RCC 7860 (cell line): ENCODE data around the gene DIPK1A.
"Not testable (repeated sequence)": the region's sequence is repeated elsewhere in the genome, so short reads cannot be mapped to it uniquely, and the experiment has no call there.

Experiments used
- DNase-seq: peaks from one replicate; pipeline ENCODE4 v3.0.0-alpha.2; 2015; ENCODE audit warnings: low spot score
- FAIRE-seq: peaks from 2 replicates; lab custom pipeline; 2012; peaks lifted over from hg19 to GRCh38; lab: Jason Lieb, UNC

The DIPK1A gene

DNA sequence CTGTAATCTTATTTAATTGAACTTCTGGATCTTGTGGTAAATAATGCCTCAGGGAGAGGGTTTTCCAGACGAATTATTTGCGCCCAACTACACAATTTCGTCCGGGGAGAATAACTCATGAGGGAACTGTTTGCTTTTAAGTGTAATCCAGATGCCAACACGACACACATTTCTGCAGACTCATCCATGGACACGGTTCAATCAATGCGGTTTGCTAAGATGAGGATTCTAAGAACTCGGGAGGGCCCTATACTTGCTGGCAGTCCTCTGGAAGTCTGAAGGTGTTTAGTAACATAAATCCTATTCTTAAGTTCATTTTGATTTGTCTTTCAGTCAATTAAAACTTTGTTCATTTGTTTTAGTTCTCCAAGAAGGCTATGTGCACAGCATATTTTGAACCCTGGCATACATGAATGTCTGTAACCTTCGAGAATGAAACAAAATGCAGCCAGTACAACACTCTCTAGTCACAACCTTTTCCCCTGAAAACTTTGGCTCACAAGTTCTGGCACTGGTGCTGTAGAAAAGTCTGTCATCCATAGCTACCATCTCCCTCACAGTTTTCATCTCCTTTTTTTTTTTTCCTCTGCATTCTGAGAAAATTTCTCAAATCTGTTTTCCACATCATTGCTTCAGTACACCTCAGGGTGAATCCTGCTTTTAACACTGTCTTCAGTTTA, 38.8 kb downstream of the DIPK1A start:
- FAIRE-seq (peak; percentile 85), DNase-seq (peak; percentile 62)

DNA sequence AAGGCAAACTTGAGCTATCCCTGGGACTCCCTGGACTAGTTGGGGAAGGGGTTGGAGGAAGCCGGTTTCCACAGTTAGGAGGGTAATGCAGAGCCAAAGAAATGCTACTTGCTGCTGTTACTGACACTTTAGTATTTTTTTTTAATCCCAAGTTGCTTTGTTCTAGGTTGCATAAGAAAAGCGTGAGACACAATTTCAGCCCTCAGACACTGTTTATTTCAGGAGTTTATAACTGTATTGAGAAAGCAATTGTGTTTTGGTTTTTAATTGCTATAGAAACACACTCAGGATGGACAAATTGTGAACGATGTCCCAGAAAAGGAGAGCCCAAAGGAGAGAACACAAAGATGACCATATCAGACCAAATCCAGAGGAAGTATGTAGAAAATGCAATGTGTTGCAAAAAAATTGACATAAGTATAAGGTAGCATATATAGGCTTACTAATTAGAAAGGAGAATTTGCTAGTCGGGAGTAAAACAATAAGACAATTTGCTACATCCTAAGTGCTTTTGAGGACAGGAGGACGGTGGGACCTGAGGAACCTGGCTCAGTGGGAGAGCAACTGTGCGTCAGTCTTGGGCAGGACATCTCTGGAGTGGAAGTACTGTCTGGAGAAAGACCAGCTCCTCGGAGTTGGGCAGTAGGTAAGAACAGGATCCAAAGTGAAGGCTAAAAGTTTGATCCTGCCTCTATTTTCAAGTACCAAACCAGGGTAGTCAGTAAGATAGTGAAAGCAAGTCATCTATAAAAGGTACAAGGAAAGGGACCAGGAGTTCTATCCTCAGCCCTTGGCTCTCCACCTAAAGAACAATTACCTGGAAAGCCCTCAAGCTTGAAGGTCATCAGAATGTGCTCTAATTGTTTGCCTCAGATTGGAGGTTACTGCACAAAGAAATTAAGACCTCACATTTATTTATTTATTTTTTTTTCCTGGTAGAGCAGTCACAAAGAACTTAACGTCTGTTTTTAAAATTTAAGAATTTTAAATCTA, 39.9 kb downstream of the DIPK1A start:
- no peak for FAIRE-seq
- DNase-seq, result no peak

DNA sequence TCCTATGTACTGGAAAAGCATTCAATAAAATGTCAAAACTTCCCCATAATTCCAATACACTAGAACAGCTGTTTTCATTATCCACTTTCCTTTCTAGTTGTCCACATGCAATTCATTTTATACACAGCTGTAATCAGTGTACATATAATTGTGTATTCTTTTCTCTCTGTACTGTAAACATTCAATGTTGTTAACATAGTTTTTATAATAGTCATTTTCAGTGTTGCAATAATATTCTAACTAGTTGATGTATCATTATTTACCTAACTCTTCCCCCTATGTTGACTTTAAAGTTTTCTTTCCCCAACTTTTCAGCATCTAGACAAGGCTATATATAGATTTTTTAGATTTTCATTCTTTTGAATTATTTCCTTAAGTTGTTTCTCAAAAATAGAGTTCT, 44.4 kb downstream of the DIPK1A start:
- FAIRE-seq (no peak), DNase-seq (no peak)

DNA sequence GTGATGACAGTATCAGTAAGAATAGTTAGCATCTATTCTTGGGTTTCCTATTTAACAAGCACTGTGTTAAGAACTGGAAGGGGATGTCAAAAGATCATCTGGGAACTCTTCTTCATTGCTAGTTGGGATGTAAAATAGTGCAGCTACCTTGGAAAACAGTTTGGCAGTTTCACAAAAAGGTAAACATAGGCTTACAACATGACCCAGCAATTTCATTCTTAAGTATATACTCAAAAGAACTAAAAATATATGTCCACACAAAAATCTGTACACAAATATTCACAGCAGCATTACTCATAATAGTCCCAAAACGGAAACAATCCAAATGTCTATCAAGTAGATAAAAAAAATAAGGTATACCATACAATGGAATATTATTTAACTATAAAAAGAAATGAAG, 45.7 kb downstream of the DIPK1A start:
- FAIRE-seq, result no peak
- DNase-seq, result no peak

DNA sequence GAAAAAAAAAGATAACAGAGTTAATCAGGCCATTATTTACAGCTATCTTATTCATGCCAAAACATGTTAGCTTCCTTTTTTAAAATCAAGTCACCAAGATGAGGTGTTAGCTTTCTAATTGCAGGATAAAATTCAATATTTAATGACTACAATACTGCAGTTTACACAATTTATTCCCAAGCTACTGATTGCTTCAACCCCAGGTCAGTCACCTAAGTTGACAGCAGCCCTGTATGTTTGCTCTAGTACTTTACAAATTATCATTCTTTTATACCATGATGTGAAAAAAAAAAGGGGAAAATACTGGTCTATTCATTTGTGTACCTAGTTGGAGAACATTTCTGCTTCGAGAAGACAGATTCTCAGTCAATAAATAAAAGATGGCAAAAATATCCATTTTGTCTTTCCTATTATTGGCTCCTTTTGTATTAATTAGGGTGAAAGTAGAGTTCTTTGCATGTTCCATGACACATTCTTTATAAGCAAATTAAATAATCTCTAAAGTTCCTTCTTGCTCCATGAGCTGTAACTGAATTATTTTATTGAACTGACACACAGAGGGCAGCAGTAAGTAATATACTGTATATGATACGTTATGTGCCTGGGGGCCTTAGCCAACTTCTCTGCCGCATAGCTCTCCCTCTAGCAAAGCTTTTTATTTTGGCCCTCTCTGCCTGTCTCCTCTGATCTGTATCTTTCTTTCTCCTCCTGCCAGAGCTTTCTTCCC, 48.0 kb downstream of the DIPK1A start:
- FAIRE-seq (no peak), DNase-seq (no peak)

DNA sequence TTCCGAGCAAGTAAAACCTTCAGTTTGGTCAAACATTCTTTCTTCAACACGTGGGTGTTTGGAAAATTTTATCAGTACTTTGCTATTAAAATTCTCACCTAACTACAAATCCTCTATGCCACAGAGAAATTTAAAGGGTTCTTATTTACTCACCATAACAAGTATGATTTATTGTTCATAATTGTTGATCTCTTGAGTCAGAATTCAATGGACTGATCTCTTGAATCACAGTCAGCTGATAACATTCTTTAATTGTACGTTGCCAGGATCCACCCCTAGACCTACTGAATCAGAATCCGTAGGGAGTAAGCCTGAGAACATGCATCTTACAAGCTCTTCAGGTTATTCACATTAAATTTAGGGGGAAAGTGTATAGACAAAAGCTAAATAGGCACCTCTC, 51.2 kb downstream of the DIPK1A start:
- FAIRE-seq, result no peak
- no peak for DNase-seq

DNA sequence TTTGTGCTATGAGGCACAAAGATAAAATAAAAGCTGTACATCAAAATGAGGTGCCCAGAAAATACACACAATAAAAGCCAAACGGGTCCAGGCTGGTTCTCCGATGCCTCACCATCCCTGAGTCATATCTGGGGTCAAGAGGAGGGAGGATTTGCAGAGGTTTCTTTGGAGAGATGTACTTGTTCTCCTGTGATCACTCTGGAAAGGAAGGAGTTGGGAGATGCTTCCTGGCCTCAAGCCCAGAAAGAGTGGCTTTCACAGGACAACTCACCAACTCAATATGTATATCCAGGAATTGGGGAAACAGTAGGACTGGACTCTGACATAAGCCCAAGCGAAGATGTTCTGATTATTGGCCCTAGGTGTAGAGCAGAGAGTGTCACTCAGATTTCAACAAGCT, 51.9 kb downstream of the DIPK1A start:
- FAIRE-seq, result peak; percentile 96

DNA sequence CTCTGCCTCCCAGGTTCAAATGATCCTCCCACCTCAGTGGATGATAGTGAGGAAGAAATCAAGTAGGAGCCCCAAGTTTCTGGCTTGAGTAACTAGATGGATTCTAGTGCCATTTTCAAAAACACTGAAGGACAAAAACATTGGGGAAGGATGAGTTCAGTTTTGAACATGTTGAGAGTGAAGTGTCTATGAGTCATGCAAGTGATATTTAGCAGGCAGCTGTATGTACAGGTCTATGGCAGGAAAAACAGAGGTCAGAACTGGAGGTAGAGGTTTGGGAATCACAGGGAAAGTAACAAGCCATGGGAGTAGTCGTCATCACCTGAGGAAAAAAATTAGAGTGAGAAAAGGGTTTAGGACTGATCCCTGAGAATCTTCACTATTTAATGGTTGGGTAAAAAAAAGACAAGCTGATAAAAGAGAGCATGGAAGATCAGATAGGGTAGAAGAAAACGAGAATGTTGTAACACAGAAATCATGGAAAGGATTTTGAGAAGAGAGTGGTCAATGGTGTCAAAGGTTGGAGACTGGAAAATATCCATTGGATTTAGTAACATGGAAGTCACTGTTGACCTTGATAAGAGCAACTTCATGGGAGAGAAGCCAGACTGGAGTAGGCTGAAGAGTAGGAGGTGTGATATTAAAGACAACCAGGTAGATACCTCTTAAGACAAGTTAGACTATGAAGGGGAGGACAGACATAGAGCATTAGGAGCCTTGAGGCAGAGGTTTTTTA, 53.1 kb downstream of the DIPK1A start:
- FAIRE-seq, result peak; percentile 23

More for the DNA sequence above, 51.9 kb downstream of the DIPK1A start:
- DNase-seq, result peak; percentile 80

DNA sequence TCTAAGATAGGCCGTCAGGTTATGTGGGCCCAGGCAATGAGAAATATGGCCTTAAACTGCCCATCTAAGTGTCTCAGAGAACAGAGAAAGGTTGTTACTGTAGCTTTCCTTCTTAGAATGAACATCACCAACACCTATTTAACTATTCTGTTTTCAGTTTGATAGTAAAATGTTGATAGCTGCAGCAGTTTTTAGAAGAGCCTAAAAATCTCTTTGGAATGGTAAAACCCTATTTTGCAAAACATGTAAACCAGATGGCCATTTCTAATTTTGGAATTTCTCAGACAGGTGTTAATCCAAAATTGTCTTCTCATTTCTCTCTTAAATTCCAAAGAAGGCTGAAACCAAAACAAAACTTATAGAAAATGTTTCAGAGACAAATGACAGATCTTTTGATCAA, 57.5 kb downstream of the DIPK1A start:
- DNase-seq (no peak), FAIRE-seq (no peak)

More for the DNA sequence above, 53.1 kb downstream of the DIPK1A start:
- DNase-seq, result peak; percentile 22

DNA sequence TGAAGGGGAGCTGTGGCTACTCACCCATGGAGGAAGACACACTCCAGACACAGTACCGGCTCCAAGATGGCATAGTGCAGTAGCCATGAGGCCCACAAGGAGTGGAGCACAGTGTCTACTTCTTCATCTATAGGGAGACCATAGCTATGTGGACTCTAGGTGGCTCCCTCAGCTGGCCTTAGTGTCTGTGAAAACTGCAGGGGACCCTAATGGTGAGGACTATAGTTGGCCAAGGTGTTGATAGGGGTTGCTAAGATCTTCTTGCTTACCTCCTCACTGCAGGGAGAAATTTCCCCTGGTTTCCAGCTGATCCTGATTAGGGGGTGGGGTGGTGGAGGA, 58.9 kb downstream of the DIPK1A start:
- DNase-seq (no peak), FAIRE-seq (no peak)

DNA sequence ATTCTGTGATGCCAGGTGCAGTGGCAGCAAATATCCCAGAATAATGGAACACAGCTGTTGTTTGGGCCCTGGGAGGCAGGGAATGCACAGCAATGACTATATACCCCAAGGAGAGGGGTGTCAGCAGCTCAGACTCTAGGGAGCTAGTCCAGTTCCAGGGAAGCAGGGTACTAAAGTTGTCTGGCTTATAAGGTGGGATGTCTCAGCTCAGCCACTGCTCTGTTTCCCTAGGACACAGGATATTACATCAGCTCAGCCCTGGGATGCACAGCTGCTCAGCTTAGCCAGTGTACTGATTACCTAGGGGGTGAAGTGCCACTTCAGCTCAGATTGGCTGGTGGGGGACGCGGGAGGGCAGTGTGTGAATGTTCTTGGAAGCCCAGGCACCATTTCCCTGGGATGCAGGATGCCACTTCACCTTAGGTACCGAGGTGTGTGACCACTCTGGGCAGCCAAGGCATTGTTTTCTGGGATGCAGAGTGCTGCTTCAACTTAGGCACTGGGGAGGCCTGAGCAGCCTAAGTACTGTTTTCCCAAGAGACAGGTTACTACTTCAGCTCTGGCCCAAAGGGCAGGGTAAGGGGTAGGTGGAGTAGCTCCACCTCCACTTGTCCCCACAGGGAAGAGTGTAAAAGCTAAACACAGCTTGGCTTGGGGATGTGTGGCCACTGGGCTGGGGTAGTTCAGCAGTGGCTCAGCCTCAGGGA, 59.4 kb downstream of the DIPK1A start:
- DNase-seq, result no peak
- FAIRE-seq, result no peak

DNA sequence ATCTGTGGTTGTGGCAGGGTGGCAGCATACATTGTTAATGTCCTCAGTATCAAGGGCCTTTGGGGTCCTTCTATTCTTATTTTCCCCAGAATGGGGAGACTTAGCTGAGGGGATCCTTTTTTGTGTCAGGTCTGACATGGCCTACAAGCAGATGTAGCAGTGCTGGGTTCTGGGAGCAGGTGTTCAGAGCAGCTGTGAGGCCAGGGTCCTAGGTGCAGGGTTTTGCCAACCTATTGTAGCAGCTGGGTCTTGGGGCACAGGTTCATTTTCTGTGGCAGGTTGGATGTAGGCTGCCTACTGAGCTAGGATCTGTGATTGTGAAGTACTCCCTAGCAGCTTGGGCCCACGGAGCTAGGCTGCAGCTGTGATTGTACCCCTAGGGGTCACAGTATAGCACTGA, 60.1 kb downstream of the DIPK1A start:
- no peak for DNase-seq
- no peak for FAIRE-seq

DNA sequence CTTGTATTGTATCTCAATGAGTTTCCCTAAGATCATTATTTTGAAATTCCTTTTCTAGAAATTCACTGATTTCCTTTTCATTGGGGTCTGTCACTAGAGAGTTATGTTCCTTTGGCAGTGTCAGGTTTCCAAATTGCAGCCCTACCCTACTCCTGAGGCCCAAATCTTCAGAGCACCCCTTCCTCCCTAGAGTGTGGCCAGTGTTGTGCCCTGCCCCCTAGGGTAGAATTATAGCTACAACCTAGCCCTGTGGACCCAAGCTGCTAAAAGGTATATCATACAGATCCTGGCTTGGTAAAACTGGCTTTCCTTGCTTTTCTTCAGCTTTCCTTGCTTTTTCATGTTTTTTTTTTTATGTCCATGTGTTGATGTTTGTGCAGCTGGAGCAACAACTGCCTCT, 60.7 kb downstream of the DIPK1A start:
- FAIRE-seq, result no peak
- no peak for DNase-seq

DNA sequence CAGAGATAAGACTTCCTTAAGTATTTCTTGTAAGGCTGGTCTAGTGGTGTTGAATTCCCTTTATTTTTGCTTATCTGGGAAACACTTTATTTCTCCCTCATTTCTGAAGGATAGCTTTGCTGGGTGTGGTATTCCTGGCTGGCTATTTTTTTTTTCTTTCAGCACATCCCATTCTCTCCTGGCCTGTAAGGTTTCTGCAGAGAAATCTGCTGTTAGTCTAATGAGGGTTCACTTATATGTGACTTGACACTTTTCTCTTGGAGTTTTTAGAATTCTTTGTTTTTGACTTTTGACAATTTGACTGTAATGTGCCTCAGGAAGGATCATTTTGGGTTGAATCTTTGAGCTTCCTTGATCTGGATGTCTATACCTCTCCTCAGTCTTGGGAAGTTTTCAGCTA, 61.5 kb downstream of the DIPK1A start:
- FAIRE-seq (no peak), DNase-seq (no peak)

DNA sequence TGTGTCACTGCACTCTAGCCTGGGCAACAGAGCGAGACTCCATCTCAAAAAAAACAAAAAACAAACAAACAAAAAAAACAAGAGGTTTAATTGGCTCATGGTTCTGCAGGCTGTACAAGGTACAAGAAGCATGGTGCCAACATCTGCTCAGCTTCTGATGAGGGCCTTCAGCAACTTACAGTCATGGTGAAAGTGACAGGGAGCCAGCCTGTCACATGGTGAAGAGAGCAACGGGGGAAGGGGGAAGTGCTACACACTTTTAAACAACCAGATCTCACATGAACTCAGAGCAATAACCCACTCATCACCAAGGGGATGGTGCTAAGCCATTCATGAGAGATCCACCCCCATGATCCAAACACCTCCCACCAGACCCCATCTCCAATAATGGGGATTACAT, 63.2 kb downstream of the DIPK1A start:
- DNase-seq, FAIRE-seq: not testable (repeated sequence)

DNA sequence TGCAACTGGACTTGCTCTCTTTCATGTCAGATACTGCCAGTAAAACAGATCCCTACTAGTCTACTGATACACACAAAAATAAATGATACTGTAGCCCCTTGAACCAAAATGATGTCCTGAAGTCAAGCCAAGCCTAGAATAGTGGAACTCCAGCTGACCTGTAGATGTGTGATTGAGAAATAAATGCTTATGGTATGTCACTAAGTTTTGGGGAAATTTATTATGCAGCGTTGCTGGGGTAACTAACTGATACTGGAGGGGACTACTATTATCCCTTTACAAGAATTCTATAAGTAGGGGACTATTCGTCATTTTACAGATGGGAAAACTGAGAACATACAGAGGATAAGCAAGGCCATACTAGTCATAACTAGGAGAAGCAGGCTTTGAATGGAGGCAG, 73.8 kb downstream of the DIPK1A start:
- no peak for DNase-seq
- no peak for FAIRE-seq

DNA sequence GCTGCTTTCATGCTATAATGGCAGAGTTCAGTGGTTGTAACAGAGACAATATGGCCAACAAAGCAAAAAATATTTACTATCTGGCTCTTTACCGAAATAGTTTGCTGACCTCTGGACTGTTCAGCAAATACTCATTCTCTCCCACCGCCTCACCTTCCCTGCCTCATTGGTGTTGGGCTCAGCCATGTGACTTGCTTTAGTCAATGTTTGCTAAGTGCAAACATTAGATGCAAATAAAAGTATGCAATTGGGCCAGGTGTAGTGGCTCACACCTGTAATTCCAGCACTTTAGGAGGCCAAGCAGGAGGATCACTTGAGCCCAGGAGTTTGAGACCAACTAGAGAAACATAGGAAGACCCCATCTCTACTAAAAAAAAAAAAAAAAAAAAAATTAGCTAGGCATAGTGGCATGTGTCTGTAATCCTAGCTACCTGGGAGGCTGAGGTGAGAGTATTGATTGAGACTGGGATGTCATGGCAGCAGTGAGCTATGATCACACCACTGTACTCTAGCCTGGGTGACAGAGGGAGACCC, 74.3 kb downstream of the DIPK1A start:
- FAIRE-seq, result no peak
- no peak for DNase-seq

DNA sequence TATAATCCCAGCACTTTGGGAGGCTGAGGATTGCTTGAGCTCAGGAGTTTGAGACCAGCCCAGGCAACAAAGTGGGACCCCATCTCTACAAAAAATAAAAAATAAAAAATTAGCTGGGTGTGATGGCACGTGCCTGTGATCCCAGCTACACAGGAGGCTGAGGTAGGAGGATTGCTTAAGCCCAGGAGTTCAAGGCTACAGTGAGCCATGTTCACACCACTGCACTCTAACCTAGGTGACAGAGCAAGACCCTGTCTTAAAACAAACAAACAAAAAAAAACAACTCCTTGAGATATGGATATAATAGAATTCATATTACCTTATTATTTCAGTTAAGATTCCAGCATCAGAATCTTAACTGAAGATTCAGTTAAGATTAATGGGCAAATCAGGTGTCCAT, 77.1 kb downstream of the DIPK1A start:
- FAIRE-seq (no peak), DNase-seq (no peak)

DNA sequence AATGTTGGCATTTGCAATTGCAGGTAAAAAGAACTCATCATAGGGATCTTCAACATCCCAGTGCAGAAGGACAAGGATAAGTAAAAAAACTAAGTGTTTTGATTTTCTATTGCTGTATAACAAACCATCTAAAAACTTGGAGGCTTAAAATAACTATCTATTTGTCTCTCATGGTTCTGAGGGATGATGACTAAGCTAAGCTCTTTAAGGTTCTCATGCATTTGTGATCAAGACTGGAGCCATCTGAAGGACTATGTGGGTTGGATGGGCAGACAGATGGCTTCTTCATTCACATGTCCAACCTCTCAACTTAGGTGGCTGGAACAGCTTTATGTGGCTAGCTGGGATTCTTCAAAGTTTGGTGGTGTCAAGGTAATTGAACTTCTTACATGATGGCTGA, 78.0 kb downstream of the DIPK1A start:
- no peak for FAIRE-seq
- DNase-seq, result no peak

DNA sequence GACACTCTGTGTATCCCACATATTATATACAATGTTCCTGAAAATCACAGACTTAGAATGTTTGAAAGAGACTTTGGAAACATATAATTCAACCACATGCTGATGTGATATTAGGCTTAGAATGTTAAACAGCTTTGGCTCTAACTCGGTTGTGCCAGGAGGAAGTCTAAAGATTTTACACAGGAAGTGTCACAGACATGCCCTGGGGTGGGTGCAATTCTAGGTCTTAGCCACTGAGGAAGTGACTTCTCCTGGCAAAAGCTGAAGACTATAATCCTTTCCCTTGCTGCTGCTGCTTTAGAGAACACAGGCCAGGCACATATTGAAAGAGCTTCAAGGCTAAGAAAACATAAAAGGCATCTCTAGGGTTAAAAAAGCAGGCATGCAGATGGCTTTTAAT, 78.4 kb downstream of the DIPK1A start:
- DNase-seq (no peak), FAIRE-seq (no peak)
